Suprapubic skin (tissue), 4 donors: ENCODE results near the gene XYLT1. TPM values are rescaled to one million over a fixed set of nuclear protein-coding genes. Genes with fewer than 3 reads are reported as not detected.

Experiments
- DNase-seq, 2 donors: peaks; one replicate each; pipeline ENCODE4 v3.0.0-alpha.2; 2019; ENCODE audit warnings: low spot score in 2 of 2
- H3K27ac ChIP-seq: fragments of 200-600 bp; sonication (generic); one replicate; pipeline ENCODE4 v1.5.1; 2019
- H3K27me3 ChIP-seq: fragments of 200-600 bp; sonication (generic); one replicate; pipeline ENCODE4 v1.5.1; 2019
- H3K36me3 ChIP-seq: fragments of 200-600 bp; sonication (generic); one replicate; pipeline ENCODE4 v1.5.1; 2019
- H3K4me1 ChIP-seq: fragments of 200-600 bp; sonication (generic); one replicate; pipeline ENCODE4 v1.5.1; 2019
- H3K4me3 ChIP-seq: fragments of 200-600 bp; sonication (generic); one replicate; pipeline ENCODE4 v1.5.1; 2019; ENCODE audit warnings: mild to moderate bottlenecking
- H3K9me3 ChIP-seq: fragments of 200-600 bp; sonication (generic); one replicate; pipeline ENCODE4 v1.5.1; 2019
- CTCF ChIP-seq, 2 donors: fragments of 200-600 bp in 1 of 2; fragments of 450-650 bp in 1 of 2; sonication (generic) in 1 of 2; IDR thresholded peaks; one replicate each; pipeline ENCODE4 v1.5.1; 2016 to 2019; ENCODE audit warnings: antibody characterized with exemption in 2 of 2, mild to moderate bottlenecking in 1 of 2, moderate library complexity in 1 of 2
- EP300 ChIP-seq: sonication (generic); formaldehyde crosslinking; IDR thresholded peaks from one replicate; pipeline ENCODE4 v1.6.1; 2017; ENCODE audit warnings: antibody characterized with exemption
- POLR2A ChIP-seq, 2 donors: fragments of 450-650 bp; IDR thresholded peaks; one replicate each; pipeline ENCODE4 v1.6.1; 2017; ENCODE audit warnings: antibody characterized with exemption in 2 of 2, mild to moderate bottlenecking in 2 of 2, moderate library complexity in 2 of 2
- POLR2AphosphoS5 ChIP-seq, 3 donors: sonication (generic); formaldehyde crosslinking; IDR thresholded peaks; one replicate each; pipeline ENCODE4 v1.6.1; 2017; ENCODE audit warnings: antibody characterized with exemption in 3 of 3
- WGBS: methylation state at CpG from one replicate; pipeline ENCODE4 v1.1.5; 2018; 5-methylcytosine and 5-hydroxymethylcytosine counted together
- total RNA-seq, 4 donors: library from RNA; depleted of rRNA; stranded (reverse); fragments of >200 nt; gene quantifications; one replicate each; pipeline ENCODE4 v1.1.0, GENCODE V29; 2016

Gene XYLT1
- total RNA-seq, 4 donors from 2014 or later = 23.5 to 30.6 (median 25.7) TPM

GRCh38 chr16:17346621-17347569 lies 123.9 kb downstream of the XYLT1 start:
- DNase-seq = no peak
- Histone ChIP-seq H3K4me3 (no peak overlapping the region), H3K4me1 (peaks cover 54% of the 10 kb centered on the region), H3K27me3 (no peaks in the 10 kb centered on the region), H3K27ac (peak overlapping the region; percentile 59), H3K9me3 (no peaks in the 10 kb centered on the region), H3K36me3 (no peaks in the 10 kb centered on the region)
- TF ChIP-seq POLR2AphosphoS5 (IDR thresholded peaks at IDR 0.05) = no peak
- WGBS = 48% methylated on average over 12 of the region's 12 CpGs

- peaks cover 63% of the 10 kb centered on the region for H3K4me1 ChIP-seq
- peak overlapping the region; percentile 54 for H3K27ac ChIP-seq
- DNase-seq = peak; percentile 83 to 85
- 19% methylated on average over 5 of the region's 5 CpGs for WGBS
- H3K4me3 ChIP-seq = no peak overlapping the region
- H3K27me3 ChIP-seq = no peaks in the 10 kb centered on the region
- H3K36me3 ChIP-seq = no peaks in the 10 kb centered on the region
- no peaks in the 10 kb centered on the region for H3K9me3 ChIP-seq
- no peak for TF ChIP-seq POLR2AphosphoS5 (IDR thresholded peaks at IDR 0.05)
- TF ChIP-seq EP300 = peak; percentile 89
These were observed 125.7 kb downstream of the XYLT1 start for GRCh38 chr16:17345043-17345442.

GRCh38 chr16:17343728-17344127 lies 127.0 kb downstream of the XYLT1 start:
- no peak overlapping the region for H3K27ac ChIP-seq
- no peaks in the 10 kb centered on the region for H3K36me3 ChIP-seq
- TF ChIP-seq POLR2AphosphoS5 (IDR thresholded peaks at IDR 0.05) = no peak
- no peak for TF ChIP-seq EP300
- no peak for TF ChIP-seq POLR2A (IDR thresholded peaks at IDR 0.05)
- no peak for TF ChIP-seq CTCF (IDR thresholded peaks at IDR 0.05)
- H3K4me3 ChIP-seq = no peak overlapping the region
- no peaks in the 10 kb centered on the region for H3K9me3 ChIP-seq
- no peaks in the 10 kb centered on the region for H3K27me3 ChIP-seq
- 62% methylated on average over 8 of the region's 8 CpGs for WGBS
- no peak for DNase-seq
- H3K4me1 ChIP-seq = peaks cover 63% of the 10 kb centered on the region

- WGBS = 61% methylated on average over 10 of the region's 10 CpGs
- Histone ChIP-seq H3K27me3 (no peaks in the 10 kb centered on the region), H3K4me3 (no peak overlapping the region), H3K4me1 (peaks cover 60% of the 10 kb centered on the region), H3K27ac (no peak overlapping the region), H3K9me3 (no peaks in the 10 kb centered on the region), H3K36me3 (no peaks in the 10 kb centered on the region)
- no peak for TF ChIP-seq CTCF (IDR thresholded peaks at IDR 0.05)
- no peak for TF ChIP-seq POLR2A (IDR thresholded peaks at IDR 0.05)
- no peak for TF ChIP-seq EP300
- no peak for TF ChIP-seq POLR2AphosphoS5 (IDR thresholded peaks at IDR 0.05)
- no peak for DNase-seq
These were observed 127.7 kb downstream of the XYLT1 start for GRCh38 chr16:17343028-17343427.

GRCh38 chr16:17342031-17342430 lies 128.7 kb downstream of the XYLT1 start:
- no peak for DNase-seq
- H3K27me3 ChIP-seq = no peaks in the 10 kb centered on the region
- no peaks in the 10 kb centered on the region for H3K36me3 ChIP-seq
- no peak overlapping the region for H3K27ac ChIP-seq
- TF ChIP-seq EP300 (no peak), CTCF (IDR thresholded peaks at IDR 0.05) (no peak), POLR2A (IDR thresholded peaks at IDR 0.05) (no peak), POLR2AphosphoS5 (IDR thresholded peaks at IDR 0.05) (no peak)
- H3K4me3 ChIP-seq = no peak overlapping the region
- H3K9me3 ChIP-seq = no peaks in the 10 kb centered on the region
- H3K4me1 ChIP-seq = peaks cover 51% of the 10 kb centered on the region
- WGBS = 90% methylated on average over 2 of the region's 2 CpGs

GRCh38 chr16:17340804-17341203 lies 130.0 kb downstream of the XYLT1 start:
- WGBS = 84% methylated on average over 4 of the region's 4 CpGs
- H3K4me1 ChIP-seq = peaks cover 44% of the 10 kb centered on the region
- TF ChIP-seq POLR2AphosphoS5 (IDR thresholded peaks at IDR 0.05) (no peak), CTCF (IDR thresholded peaks at IDR 0.05) (no peak), EP300 (no peak), POLR2A (IDR thresholded peaks at IDR 0.05) (no peak)
- H3K9me3 ChIP-seq = no peaks in the 10 kb centered on the region
- no peaks in the 10 kb centered on the region for H3K27me3 ChIP-seq
- H3K27ac ChIP-seq = no peak overlapping the region
- H3K36me3 ChIP-seq = no peaks in the 10 kb centered on the region
- no peak overlapping the region for H3K4me3 ChIP-seq
- DNase-seq = no peak
